Tibial artery (tissue), 4 donors: ENCODE measurements around the gene THRAP3.
A peak's percentile ranks its signal among the peaks of the same experiment; 100 is the strongest.

Source experiments
- DNase-seq, 2 donors: peaks; one replicate each; pipeline ENCODE4 v3.0.0-alpha.2; 2019
- H3K27ac ChIP-seq, 2 donors: fragments of 200-600 bp; sonication (generic) in 1 of 2; 1 replicate in 1 of 2; 2 replicates in 1 of 2; pipeline ENCODE4 v1.5.1; 2018 to 2019; ENCODE audit warnings: mild to moderate bottlenecking in 1 of 2
- H3K27me3 ChIP-seq, 2 donors: fragments of 200-600 bp; sonication (generic) in 1 of 2; one replicate each; pipeline versions ENCODE4 v1.5.1 to v1.6.0; 2016 to 2019
- H3K36me3 ChIP-seq, 3 donors: fragments of 200-600 bp; sonication (generic) in 2 of 3; one replicate each; pipeline ENCODE4 v1.5.1; 2016 to 2019; ENCODE audit warnings: mild to moderate bottlenecking in 2 of 3
- H3K4me1 ChIP-seq, 4 donors: fragments of 200-600 bp; sonication (generic) in 2 of 4; 1 replicate in 3 of 4; 2 replicates in 1 of 4; pipeline ENCODE4 v1.5.1; 2016 to 2019
- H3K4me3 ChIP-seq, 2 donors: fragments of 200-600 bp; sonication (generic) in 1 of 2; 1 replicate in 1 of 2; 2 replicates in 1 of 2; pipeline ENCODE4 v1.5.1; 2018 to 2019; ENCODE audit warnings: mild to moderate bottlenecking in 2 of 2
- H3K9me3 ChIP-seq, 3 donors: fragments of 200-600 bp; sonication (generic) in 1 of 3; one replicate each; pipeline ENCODE4 v1.5.1; 2016 to 2019
- CTCF ChIP-seq, 2 experiments: fragments of 200-600 bp in 1 of 2; fragments of 450-650 bp in 1 of 2; IDR thresholded peaks; one replicate each; pipeline ENCODE4 v1.5.1; 2017 to 2019; ENCODE audit warnings: antibody characterized with exemption in 2 of 2, mild to moderate bottlenecking in 1 of 2, moderate library complexity in 1 of 2
- intact Hi-C: fragments of 100-400 bp; cut with DNase I; formaldehyde crosslinking; loops from one replicate; pipeline ENCODE4 v1.15.0; 2023; ENCODE audit warnings: low total_unique reads

Gene THRAP3

DNA sequence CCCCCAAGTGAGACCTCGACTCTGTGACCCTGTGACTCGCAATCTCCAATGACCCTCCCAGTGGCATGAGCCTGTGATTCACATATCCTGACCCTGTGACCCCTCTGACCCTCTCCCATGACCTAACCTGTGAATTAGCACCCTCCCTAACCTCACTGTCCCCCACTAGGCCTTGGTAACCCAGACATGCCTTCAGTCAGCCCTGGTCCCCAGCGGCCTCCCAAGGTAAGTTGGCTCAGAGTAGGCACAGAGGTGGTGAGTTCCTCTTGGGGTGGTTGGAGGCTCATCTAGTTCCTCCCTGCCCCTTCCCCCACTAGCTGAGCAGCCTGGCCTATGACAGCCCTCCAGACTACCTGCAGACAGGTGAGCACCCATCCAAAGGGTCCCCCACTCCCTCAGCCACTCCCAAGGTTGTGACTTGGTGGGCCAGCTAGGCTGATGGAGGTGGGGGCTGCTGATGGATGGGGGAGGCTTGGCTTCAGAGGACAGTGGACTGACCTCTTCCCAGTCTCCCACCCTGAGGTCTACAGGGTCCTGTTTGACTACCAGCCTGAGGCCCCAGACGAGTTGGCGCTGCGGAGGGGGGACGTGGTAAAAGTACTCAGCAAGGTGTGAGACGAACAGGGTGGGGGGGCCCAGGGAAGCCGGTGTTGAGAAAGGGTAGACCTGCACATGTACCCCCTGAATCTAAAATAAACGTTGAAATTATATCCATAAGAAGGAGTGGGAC is 83.5 kb downstream of the THRAP3 start:
- TF ChIP-seq CTCF (IDR thresholded peaks at IDR 0.05): no peak
- intact Hi-C loops: no loop called here
- Histone ChIP-seq H3K9me3 (no peaks in the 10 kb centered on the region), H3K4me1 (peaks cover 0 to 21% (median 16%) of the 10 kb centered on the region in 4 donors), H3K27me3 (no peaks in the 10 kb centered on the region), H3K4me3 (peak overlapping the region; percentile 58 to 64), H3K27ac (peak overlapping the region in 1 of 2 donors; percentile 76), H3K36me3 (peaks cover 0 to 18% (median 15%) of the 10 kb centered on the region in 3 donors)
- DNase-seq: no peak

DNA sequence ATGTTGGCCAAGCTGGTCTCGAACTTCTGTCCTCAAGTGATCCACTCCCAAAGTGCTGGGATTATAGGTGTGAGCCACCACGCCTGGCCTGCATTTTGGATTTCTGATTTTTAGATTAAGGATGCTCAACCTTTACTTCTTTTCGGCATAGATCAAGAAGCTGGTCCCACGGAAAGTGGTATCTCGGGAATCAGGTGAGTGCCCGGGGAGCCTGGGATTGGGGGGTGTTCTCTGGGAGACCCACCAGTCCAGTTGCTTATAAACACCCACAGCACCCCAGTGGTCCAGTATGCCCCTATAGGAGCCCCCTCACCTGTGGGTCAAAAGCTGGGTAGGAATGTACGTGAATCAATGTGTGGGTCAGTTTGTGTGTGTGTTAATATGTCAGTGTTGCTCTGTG is 85.2 kb downstream of the THRAP3 start:
- Histone ChIP-seq H3K27me3 (no peaks in the 10 kb centered on the region), H3K4me1 (peaks cover 0 to 21% (median 16%) of the 10 kb centered on the region in 4 donors), H3K4me3 (no peak overlapping the region), H3K36me3 (peaks cover 0 to 4% (median 3%) of the 10 kb centered on the region in 3 donors), H3K27ac (no peak overlapping the region), H3K9me3 (no peaks in the 10 kb centered on the region)
- TF ChIP-seq CTCF (IDR thresholded peaks at IDR 0.05): no peak
- peak in 1 of 2 donors; percentile 39 for DNase-seq
- intact Hi-C loops: no loop called here

DNA sequence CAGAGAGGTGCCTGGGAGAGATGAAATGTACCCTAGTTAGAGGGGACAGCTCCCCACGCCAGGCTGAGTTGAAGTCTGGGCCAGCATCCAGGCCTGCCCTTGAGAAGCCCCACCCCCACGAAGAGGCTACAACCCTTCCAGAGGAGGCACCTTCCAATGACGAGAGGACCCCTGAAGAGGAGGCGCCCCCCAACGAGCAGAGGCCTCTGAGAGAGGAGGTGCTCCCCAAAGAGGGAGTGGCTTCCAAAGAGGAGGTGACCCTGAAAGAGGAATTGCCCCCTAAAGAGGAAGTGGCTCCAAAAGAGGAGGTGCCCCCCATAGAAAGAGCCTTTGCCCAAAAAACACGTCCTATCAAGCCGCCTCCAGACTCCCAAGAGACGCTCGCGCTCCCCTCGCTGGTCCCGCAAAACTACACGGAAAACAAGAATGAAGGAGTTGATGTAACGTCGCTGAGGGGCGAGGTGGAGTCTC is 96.1 kb downstream of the THRAP3 start:
- no peak for DNase-seq
- intact Hi-C loops: no loop called here
- no peak for TF ChIP-seq CTCF (IDR thresholded peaks at IDR 0.05)
- no peaks in the 10 kb centered on the region for H3K9me3 ChIP-seq
- no peaks in the 10 kb centered on the region for H3K27me3 ChIP-seq
- H3K4me1 ChIP-seq: peaks cover 6 to 38% (median 34%) of the 10 kb centered on the region in 4 donors
- H3K4me3 ChIP-seq: peak overlapping the region; percentile 60 to 76
- H3K27ac ChIP-seq: peak overlapping the region; percentile 85 to 96
- H3K36me3 ChIP-seq: no peaks in the 10 kb centered on the region

GRCh38 chr1:36320767-36321118 is 96.5 kb downstream of the THRAP3 start:
- peak overlapping the region; percentile 60 to 76 for H3K4me3 ChIP-seq
- TF ChIP-seq CTCF (IDR thresholded peaks at IDR 0.05): no peak
- H3K27ac ChIP-seq: peak overlapping the region; percentile 85 to 96
- intact Hi-C loops: no loop called here
- DNase-seq: no peak
- no peaks in the 10 kb centered on the region for H3K27me3 ChIP-seq
- peaks cover 6 to 38% (median 34%) of the 10 kb centered on the region in 4 donors for H3K4me1 ChIP-seq
- H3K36me3 ChIP-seq: no peaks in the 10 kb centered on the region
- no peaks in the 10 kb centered on the region for H3K9me3 ChIP-seq

DNA sequence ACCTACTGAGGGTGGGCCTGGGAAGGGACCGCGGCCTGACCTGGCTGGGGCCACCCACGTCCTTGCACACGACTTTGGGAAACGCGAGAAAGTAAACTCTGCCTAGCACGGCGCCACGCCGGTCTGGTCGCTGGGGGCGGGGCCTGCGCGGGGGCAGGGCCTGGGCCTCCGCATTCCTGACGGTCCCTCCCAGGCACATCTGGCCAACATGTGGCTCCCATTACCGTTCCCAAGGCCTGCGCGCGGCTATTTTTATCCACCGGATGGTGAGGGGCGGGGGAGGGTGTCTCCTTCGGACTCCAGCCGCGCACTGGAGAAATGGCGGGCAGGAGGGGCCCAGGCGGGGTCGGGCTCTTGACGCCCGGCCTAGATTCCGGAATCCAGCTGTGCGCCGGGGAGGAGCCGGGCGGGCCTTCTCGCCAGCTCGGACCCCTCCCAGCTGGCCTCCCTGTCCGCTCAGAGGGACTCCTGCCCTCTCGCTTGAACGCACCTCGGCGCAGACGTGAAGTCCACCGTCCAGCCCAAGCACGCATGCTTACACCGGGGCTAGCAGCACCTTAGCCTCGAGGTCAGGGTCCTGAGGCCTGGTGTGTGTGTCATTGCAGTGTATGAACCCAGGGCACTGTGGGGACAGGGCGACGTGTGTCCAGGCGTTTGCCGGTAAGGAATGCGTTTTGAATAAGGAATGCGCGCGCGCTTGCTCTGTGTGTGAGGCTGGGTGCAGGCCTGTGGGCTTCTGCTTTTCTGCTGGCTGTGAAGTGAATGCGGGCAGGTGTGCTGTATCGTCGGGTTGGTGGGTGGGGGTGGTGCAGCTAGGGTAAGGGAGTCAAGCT is 97.1 kb downstream of the THRAP3 start:
- Histone ChIP-seq H3K27me3 (no peaks in the 10 kb centered on the region), H3K36me3 (no peaks in the 10 kb centered on the region), H3K4me3 (peak overlapping the region; percentile 60 to 76), H3K27ac (peak overlapping the region; percentile 85 to 96), H3K9me3 (no peaks in the 10 kb centered on the region), H3K4me1 (peaks cover 6 to 38% (median 34%) of the 10 kb centered on the region in 4 donors)
- peak; percentile 76 to 91 for DNase-seq
- no peak for TF ChIP-seq CTCF (IDR thresholded peaks at IDR 0.05)
- intact Hi-C loops: no loop called here
